Suprapubic skin (tissue), 3 donors: ENCODE data around the gene HECA.

Source experiments
- CTCF ChIP-seq, 2 donors: fragments of 200-600 bp in 1 of 2; fragments of 450-650 bp in 1 of 2; sonication (generic) in 1 of 2; IDR thresholded peaks; one replicate each; pipeline ENCODE4 v1.5.1; 2016 to 2019; ENCODE audit warnings: antibody characterized with exemption in 2 of 2, mild to moderate bottlenecking in 1 of 2, moderate library complexity in 1 of 2
- EP300 ChIP-seq: sonication (generic); formaldehyde crosslinking; IDR thresholded peaks from one replicate; pipeline ENCODE4 v1.6.1; 2017; ENCODE audit warnings: antibody characterized with exemption

GRCh38 chr6:139174961-139175360 lies 40.1 kb downstream of the HECA start:
- TF ChIP-seq CTCF (IDR thresholded peaks at IDR 0.05) (no peak), EP300 (no peak)
